Measurements from ENCODE around the gene RAD54L2.
A peak's percentile ranks its signal among the peaks of the same experiment; 100 is the strongest.
"Not testable (repeated sequence)": the region's sequence is repeated elsewhere in the genome, so short reads cannot be mapped to it uniquely, and the experiment has no call there.

Gene RAD54L2

GRCh38 chr3:51538459-51539290 lies at the start of gene RAD54L2:
Gene RAD54L2, plus strand, starts transcription at chr3:51538719. Its CDS starts 51,702 bp downstream, at chr3:51590421.
- peak; percentile 81 for DNase-seq

- DNase-seq = peak; percentile 85
Measured at GRCh38 chr3:51498876-51499738, 39.4 kb upstream of the RAD54L2 start.

- no peak for DNase-seq
Measured at GRCh38 chr3:51500632-51501131, 37.8 kb upstream of the RAD54L2 start.

- peak; percentile 79 for DNase-seq
Measured at GRCh38 chr3:51501833-51502561, 36.5 kb upstream of the RAD54L2 start.

GRCh38 chr3:51502562-51502910 lies 36.0 kb upstream of the RAD54L2 start:
- DNase-seq = no peak

- DNase-seq = no peak
Measured at GRCh38 chr3:51503007-51503406, 35.5 kb upstream of the RAD54L2 start.

- DNase-seq = no peak
Measured at GRCh38 chr3:51508255-51508654, 30.3 kb upstream of the RAD54L2 start.

- no peak for DNase-seq
Measured at GRCh38 chr3:51510996-51511395, 27.5 kb upstream of the RAD54L2 start.

GRCh38 chr3:51514210-51514609 lies 24.3 kb upstream of the RAD54L2 start:
- DNase-seq = no peak

- DNase-seq = no peak
Measured at GRCh38 chr3:51519848-51520247, 18.7 kb upstream of the RAD54L2 start.

GRCh38 chr3:51520906-51521730 lies 17.4 kb upstream of the RAD54L2 start:
- not testable (repeated sequence) for DNase-seq

- DNase-seq = no peak
Measured at GRCh38 chr3:51522273-51522962, 16.1 kb upstream of the RAD54L2 start.

- not testable (repeated sequence) for DNase-seq
Measured at GRCh38 chr3:51524874-51525273, 13.6 kb upstream of the RAD54L2 start.

- no peak for DNase-seq
Measured at GRCh38 chr3:51530485-51530884, 8.0 kb upstream of the RAD54L2 start.

GRCh38 chr3:51535146-51536019 lies 3.1 kb upstream of the RAD54L2 start:
- DNase-seq = no peak

- not testable (repeated sequence) for DNase-seq
Measured at GRCh38 chr3:51537631-51538030, 888 bp upstream of the RAD54L2 start.

GRCh38 chr3:51538115-51538458 lies 432 bp upstream of the RAD54L2 start:
- DNase-seq = no peak

GRCh38 chr3:51539291-51539941 lies 897 bp downstream of the RAD54L2 start:
- DNase-seq = peak; percentile 29

GRCh38 chr3:51542596-51542995 lies 4.1 kb downstream of the RAD54L2 start:
- DNase-seq = not testable (repeated sequence)
